Fibroblast of peridontal ligament (primary cell): ENCODE data around the gene COL4A1.
A peak's percentile ranks its signal among the peaks of the same experiment; 100 is the strongest.

ENCODE experiments used
- DNase-seq: peaks from one replicate; pipeline ENCODE4 v3.0.0-alpha.2; 2010; ENCODE audit errors: extremely low read depth

The COL4A1 gene

DNA sequence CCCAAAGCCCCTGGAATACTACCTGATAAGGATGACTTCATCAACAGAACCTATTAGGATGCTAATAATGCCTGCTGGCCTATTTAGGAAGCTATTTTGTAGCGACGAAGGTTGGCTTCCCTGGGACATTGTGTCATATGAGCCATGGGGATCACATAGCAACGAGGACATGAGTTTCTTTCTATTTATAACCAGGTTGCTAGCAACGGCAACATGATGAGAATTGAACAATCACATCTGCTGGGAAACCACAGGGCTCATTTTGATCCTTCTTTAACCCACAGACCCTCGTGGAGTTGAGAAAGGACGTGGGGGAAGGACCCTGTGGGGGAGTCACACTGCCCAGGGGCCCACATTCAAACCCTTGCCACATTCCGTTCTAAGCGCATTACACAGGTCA, 172.2 kb downstream of the COL4A1 start:
- peak; percentile 12 for DNase-seq

DNA sequence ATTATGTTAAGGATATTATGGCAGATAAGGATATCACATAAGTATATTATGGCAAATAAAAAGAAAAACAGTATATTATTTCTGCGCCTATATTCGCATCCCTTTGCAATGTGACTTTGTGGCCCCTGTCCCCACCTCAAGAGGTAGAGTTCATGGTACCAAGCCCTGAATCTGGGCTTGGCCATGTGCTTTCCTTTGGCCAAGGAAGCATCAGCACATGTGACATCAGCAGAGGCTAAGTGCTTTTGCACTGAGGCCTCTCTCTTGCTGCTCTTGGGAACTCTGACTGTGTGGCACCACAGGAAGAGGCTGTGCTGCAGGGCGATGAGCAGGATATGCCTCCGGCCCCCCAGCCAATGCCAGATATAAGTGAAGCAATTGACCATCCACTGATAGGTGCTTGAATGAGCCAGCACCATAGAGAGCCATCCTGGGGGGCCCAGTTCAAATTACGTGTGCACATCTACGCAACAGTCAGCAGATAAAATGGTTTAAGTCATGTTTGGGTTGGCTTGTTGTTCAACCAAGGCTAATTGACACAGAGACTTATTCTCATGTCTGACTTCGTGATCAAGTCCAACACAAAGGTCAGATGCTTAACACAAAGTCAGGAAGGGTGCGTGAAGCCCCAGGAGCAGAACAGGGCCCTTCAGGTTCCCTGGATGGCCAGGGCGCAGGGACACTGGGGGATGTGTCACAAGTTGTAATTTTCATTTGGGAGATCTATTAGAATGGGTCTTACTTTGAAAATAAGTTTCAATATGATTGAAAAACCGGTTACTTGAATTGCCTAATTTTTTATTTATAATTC, 173.3 kb downstream of the COL4A1 start:
- no peak for DNase-seq

DNA sequence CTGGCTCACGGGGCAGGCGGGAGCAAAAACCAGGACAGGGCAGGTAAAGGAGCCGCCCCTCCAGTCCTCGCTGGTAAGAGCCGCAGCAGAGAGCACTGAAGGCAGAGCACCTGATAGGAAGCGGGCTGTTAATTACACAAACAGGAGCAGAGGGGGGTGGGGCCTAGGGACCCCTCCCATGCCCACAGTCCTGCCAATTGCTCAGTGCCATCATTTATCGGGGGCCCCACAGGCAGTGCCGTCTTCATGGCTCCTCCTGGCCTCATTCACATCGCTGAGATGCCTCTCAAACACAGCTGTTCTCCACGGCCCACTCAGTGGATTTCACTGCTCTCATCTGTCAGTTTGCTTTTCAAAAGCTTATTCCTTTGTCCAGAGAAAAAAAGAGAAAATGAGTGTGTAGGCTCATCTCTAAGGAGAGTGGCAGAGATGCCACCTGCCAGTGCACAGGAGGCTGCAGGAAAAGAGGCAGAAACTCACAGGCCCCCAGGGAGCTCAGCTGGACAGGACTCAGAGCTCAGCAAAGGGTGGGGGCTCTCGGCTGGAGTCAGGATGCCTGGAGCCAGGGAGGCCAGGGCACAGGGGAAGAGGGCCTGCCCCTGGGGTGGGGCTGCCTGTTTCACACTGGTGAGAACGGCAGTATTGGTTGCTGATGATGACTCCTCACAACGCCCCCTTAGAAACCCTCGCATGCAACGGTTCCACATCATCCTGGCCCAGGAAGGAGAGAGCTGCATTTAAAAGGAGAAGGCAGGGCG, 174.6 kb downstream of the COL4A1 start:
- no peak for DNase-seq

GRCh38 chr13:110131424-110131823, 175.5 kb downstream of the COL4A1 start:
- no peak for DNase-seq

GRCh38 chr13:110130431-110130830, 176.5 kb downstream of the COL4A1 start:
- no peak for DNase-seq

GRCh38 chr13:110129539-110130186, 177.3 kb downstream of the COL4A1 start:
- DNase-seq, result no peak

- DNase-seq, result no peak
These were observed 177.9 kb downstream of the COL4A1 start for GRCh38 chr13:110129076-110129475.

DNA sequence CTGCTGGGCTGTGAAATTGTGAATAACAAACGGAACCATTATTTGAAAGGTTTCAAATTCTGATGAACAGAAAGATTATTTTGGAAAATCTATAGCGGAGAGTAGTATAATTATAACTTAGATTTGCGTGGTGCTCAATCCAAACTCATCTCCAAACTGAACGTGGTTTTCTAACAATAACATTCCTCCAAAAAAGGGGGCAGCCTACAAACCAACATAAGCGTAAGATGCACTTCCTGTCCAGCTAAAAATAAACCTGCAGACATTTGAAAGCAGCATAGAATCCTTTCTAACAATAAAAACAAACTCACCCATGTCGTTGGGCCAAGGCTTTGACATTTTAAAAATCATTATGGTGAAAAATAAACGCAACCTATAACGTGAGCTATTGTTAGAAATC, 178.4 kb downstream of the COL4A1 start:
- peak; percentile 12 for DNase-seq

DNA sequence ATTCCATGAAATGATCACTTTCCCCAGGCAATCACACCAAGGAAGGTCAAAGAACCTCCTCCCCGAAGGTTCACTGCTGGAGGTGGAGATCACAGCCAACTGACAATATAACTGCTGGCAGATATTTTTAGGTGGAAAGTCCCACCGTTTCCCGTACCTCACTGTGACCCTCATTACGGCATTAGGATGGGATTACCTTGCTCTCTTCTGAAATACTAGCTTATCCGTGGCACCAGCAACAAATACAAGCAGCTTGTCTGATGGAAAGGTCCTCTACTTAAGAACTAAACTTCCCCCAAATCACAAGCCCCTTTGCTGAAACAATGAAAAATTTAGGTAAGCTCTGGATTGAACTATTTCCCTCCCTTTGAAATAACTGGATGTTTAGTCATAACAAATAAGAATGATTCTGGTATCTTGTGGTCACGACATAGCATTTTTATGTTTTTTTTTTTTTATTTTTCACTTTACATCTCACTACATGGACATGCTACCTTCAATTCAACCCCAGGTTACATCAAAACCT, 178.9 kb downstream of the COL4A1 start:
- DNase-seq, result peak; percentile 42

GRCh38 chr13:110126391-110126961, 180.5 kb downstream of the COL4A1 start:
- peak; percentile 96 for DNase-seq

GRCh38 chr13:110125613-110126272, 181.2 kb downstream of the COL4A1 start:
- no peak for DNase-seq

DNA sequence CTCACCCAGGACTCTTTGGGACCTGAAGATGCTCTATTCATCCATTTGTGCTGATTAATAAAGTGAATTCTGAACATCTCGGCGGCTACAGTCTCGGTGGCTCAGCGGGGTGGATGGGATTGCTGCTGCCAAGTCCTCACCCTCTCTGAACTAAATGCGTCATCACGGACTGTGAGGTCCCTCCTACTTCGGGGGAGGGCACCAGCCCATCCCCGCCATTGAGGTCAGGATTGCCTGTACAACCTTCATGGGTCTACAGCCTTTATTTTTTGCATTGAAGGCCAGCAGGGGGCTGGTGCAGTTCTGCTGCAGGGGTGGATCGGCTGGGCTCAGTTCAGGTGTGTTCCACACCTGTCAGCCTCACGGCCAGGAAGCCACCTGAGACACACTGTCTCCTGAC, 181.8 kb downstream of the COL4A1 start:
- DNase-seq, result no peak

GRCh38 chr13:110124201-110124940, 182.6 kb downstream of the COL4A1 start:
- DNase-seq, result no peak

DNA sequence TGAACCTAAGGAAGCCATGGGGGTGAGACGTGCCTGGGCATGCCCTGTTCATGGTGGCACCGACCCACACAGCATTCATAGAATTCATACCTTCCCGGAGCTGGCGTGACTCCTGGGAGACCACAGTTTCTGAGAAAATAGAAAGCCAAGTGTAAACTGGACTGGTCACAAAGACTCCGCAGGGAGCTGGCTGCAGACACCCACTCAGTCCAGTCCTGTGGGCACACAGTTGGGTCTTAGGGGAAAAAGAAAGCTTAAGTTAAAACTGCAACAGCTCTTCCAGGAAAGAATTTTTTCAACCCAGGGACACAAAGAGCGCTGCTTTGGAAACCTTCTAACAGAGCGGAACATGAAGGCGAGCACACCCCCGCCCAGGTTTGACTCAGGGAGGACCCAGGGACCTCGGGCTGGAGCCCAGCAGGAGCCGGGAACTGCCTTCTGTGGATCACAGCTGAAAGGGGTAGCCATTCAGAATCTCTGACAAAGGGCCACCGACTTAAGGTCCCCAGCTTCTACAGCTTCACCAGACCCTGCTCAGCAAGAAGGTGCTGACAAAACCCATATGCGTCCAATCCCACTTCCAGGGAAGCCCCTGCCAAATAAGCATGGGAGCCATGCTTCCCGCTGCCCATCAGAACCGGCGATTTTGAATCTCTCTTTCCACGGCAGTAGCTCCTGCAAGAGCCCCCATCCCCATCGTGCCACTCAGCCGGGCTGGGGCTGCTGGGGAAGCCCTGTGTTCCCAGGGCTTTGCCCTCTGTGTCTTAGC, 183.7 kb downstream of the COL4A1 start:
- DNase-seq, result no peak

DNA sequence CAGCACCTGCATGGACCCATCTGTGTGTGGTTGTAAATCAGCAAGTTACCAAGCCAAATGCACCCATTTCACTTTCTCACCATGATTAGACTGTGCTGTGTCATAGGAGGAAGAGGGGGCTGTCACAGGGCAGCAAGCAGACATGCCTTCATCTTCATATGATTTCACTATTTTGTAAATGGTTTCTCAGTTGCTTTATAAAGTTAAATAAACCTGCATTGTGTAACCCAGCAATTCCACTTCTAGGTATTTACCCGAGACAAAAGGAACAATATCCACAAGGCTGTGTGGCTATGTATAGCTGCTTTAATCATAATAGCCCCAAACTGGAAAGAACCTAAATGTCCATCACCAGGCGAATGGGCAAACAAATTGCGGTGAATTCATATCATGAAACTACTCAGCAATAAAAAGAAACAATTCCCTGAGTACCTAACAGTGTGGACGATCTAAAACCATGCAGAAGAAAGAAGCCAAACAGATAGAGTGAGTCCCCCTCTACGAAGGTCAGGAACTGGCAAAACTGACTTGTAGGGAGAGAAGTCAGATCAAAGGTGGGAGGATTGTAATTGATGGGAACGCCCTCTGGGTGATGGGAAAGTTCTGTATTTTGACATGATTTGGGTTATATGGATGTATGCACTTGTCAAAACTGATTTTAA, 185.4 kb downstream of the COL4A1 start:
- no peak for DNase-seq

DNA sequence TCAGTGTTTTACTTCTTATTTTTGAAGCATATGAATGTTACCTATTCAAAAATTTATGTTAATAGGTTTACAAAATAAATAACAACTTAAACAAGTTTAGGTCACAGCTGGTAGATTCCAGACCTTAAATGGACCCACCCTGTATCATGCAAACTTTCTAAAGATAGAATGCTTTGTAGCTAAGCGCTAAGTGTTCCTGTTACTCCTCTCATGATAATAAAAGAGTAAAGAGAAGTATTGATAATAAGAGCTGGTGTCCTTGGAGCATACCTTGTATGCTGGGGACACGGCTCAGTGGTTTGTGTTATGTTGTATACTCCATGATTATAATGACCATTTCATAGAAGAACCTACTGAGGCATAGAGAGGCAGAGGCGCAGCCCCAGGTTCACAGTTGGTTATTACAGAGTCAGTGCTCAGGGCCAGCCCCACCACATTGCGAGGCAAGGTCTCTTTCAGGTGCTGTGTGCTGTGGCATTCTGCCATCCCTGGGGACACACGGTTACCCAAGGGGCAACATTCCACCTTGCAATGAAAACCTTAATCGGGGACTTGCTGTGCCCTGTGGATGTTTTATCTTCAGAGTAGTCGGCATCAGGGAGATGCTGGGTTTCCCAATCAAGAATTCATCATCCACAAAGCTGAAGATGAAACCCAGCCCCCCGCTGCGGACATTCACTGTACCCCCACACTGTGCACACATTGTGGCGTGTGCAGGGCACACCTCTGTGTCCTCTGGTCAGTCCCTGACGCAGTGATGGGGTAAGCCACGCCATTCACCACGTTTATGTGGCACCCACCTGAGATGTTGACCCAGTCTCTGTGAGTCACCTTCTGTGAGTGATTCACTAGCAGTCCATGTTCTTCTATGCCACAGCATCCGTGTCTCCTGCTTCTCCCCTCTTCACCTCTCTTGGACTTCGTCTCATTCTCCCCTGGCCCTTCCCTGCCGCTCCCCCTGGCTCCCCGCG, 186.7 kb downstream of the COL4A1 start:
- DNase-seq, result no peak

DNA sequence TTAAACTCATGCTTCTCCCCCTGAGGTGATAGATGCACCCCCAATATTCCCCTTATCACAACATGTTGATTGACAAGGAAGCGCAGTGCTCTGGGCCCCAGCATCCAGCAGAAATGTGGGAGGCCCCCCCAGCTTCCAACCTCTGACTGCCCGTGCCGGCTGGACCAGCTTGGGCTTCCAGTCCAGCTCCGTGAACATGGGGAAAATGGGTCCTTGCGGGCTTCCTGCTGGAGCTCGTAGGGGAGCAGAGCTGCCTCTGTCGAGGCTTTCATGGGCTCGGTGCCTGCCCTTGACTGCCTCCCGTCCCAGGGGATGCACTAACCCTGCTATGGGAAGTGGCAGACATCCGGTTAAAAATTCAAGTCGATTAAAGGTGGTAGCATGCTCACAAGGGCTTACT, 188.9 kb downstream of the COL4A1 start:
- no peak for DNase-seq

GRCh38 chr13:110116072-110116487, 190.9 kb downstream of the COL4A1 start:
- DNase-seq, result peak; percentile 54
